GM19043 (cell line): ENCODE data around the gene GAS7.

Source experiments
- ATAC-seq: cut with Tn5 transposase; IDR thresholded peaks from one replicate; pipeline ENCODE4 v1.9.1; 2021; ENCODE audit warnings: low read depth; ENCODE audit not compliant: unreplicated experiment

GAS7 gene

DNA sequence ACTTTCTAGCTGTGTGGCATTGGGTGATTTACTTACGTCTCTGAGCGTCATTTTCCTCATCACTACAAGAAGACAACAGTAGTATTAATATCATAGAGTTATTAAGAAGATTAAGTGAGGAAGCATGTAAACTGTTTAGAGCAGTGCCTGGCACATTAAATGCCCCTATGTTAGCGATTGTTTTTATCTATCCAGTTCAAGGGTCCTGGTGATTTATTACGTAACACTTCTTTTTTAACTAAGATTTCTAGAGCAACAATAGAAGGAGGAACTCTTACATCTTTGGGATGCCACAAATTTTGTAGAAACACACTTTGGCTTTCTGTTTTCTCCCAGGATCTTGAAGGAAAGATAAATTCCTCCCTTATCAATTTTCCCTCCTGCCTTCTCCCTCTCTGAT, 3.3 kb upstream of the GAS7 start:
- ATAC-seq: no peak

DNA sequence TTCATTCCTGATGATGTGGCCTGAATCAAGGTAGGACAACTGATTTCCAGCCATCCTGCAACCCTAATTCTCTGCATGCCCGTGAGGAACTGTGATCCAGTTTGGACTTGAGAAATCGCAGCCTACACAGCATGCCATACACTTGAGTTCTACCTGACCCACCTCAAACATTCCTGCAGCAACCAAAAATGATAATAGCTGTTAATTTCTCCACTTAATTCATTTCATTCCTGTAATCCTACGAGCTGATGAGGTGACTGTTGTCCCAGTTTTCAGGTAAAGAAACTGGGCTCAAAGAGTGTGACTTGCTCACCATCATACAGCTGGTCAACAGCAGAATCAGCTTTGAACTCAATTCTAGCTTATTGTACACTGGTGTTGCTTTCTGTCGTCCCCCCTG, 2.2 kb upstream of the GAS7 start:
- ATAC-seq: no peak

DNA sequence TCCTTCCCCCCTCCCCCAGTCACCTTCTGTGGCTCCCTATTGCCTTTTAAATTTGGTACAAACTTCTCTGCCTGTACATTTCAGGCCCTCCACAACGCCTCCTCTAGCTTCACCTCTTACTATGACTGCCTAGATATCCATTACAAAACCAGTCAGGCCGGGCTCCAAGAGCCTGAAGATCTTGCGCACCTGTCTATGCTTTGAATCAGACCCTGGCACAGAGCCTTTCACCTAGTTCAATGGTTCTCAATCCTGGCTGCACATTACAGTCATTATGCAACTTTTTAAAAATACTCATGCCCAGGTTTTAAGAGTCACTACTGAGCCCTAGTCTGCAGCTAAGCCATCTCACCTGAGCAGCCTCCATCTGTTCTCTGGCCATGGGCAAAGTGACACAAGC, 1.6 kb upstream of the GAS7 start:
- no peak for ATAC-seq

- no peak for ATAC-seq
These were observed 491 bp downstream of the GAS7 start for GRCh38 chr17:10197721-10198508.

GRCh38 chr17:10197362-10197720, 1.1 kb downstream of the GAS7 start:
- no peak for ATAC-seq

DNA sequence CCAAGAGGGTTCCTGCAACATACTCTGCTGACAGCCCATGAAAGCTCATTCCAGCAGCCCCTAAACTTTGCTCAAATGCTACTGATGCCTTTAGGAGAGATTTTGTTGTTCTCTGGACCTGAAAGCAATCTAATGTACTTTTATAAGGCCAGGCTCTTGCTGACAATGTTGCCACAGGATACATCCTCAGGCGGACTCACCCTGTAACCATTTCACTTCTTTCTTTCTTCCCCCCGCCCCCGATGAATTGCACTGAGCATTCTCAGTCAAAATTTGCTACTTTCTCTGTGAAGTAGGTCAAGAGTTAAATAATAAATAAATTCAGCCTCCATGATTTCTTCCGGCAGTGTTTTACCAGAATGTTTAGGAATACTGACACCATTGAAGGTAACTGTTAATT, 1.5 kb downstream of the GAS7 start:
- no peak for ATAC-seq

GRCh38 chr17:10196384-10196895, 2.0 kb downstream of the GAS7 start:
- no peak for ATAC-seq

- no peak for ATAC-seq
These were observed 3.2 kb downstream of the GAS7 start for GRCh38 chr17:10195090-10195805.

- no peak for ATAC-seq
These were observed 4.8 kb downstream of the GAS7 start for GRCh38 chr17:10193632-10194031.

- ATAC-seq: no peak
These were observed 5.4 kb downstream of the GAS7 start for GRCh38 chr17:10192972-10193371.

DNA sequence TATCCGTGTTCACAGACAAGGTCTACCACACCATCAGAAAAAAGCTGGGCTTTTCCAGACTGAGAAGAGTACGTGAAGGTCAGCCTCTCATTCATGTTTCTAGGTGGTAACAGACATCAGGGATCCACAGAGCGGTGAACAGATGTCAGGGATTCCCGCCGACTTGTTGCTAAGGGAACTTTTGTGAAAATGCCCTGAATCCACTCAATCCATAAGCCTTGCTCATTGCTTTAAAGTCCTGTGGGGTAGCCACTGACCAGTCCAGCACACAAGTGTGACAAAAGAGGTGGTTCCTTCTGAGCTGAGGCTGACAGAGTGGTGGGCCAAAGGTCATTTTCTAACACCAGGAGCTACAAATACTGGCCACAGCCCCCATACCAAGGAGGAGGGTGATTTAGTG, 5.9 kb downstream of the GAS7 start:
- no peak for ATAC-seq

DNA sequence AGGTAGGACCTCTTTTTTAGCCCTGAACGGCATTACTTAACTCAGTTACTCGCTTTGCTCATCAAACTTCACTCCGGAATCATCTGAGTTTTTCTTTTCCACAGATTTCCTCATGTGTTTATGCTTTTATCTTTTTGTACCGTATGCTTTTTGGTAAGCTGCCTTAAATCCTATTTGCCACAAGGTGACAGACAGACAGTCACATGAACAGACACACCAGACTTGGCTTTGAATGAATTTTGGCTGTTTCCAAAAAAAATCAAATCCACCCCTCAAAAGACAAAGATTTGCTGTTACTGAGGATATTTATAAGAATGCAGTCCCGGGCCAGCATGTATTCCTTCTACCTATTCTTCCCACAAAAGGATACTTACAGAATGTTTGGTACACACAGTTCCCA, 10.9 kb downstream of the GAS7 start:
- no peak for ATAC-seq

- ATAC-seq: no peak
These were observed 11.5 kb downstream of the GAS7 start for GRCh38 chr17:10186771-10187410.

- ATAC-seq: no peak
These were observed 14.2 kb downstream of the GAS7 start for GRCh38 chr17:10183931-10184930.

- ATAC-seq: no peak
These were observed 15.6 kb downstream of the GAS7 start for GRCh38 chr17:10182785-10183184.

DNA sequence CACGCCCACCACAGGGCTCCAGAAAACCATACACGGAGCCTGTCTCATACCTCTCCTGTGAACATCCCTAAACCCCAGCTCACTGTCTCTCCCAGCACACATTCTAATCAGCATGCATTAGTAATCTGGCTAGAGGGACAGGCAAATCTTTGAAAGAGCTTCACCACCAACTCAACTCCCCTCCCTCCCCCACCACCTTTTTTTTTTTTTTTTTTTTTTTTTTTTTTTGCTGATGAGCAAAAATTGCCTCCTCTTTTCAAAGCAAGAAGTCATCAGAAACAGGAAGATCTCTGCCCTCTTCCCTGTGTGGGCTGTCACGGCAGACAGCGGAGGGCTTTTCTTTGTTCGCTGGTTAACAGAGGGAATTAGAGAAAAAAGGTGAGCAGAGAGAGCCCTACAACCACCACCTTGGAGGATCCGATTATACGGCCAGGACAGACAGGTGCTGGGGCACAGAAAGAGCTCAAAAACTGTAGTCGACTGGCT, 19.9 kb downstream of the GAS7 start:
- no peak for ATAC-seq

- no peak for ATAC-seq
These were observed 20.4 kb downstream of the GAS7 start for GRCh38 chr17:10177913-10178505.

GRCh38 chr17:10177131-10177912, 21.1 kb downstream of the GAS7 start:
- ATAC-seq: no peak

GRCh38 chr17:10173913-10174312, 24.5 kb downstream of the GAS7 start:
- ATAC-seq: no peak
